GM23338 (cell line): ENCODE measurements around the gene CCDC60. TPM values are rescaled to one million over a fixed set of nuclear protein-coding genes. Genes with fewer than 3 reads are reported as not detected.

ENCODE experiments used
- ATAC-seq: fragments of 200-7000 bp; cut with Tn5 transposase; 3 replicates; pipeline ENCODE4 v1.9.1; 2020
- DNase-seq: peaks from one replicate; pipeline ENCODE4 v3.0.0-alpha.2; 2015; ENCODE audit warnings: low spot score
- H2AFZ ChIP-seq: fragments of 200-600 bp; sonication (generic); 2 replicates; pipeline ENCODE4 v1.8.0; 2016; ENCODE audit warnings: antibody characterized with exemption, mild to moderate bottlenecking, moderate library complexity
- H3F3A ChIP-seq: fragments of 200-600 bp; sonication (generic); replicated peaks from 2 replicates; pipeline ENCODE4 v1.8.0; 2017; ENCODE audit warnings: antibody characterized with exemption, mixed run types, low read depth
- H3K27ac ChIP-seq: fragments of 200-600 bp; sonication (generic); 2 replicates; pipeline ENCODE4 v1.6.1; 2016; ENCODE audit warnings: low read depth
- H3K27me3 ChIP-seq: fragments of 200-600 bp; sonication (generic); 2 replicates; pipeline ENCODE4 v1.8.0; 2016; ENCODE audit warnings: mild to moderate bottlenecking, mixed run types, moderate library complexity; ENCODE audit not compliant: insufficient read depth
- H3K36me3 ChIP-seq: fragments of 200-600 bp; sonication (generic); 2 replicates; pipeline ENCODE4 v1.8.0; 2016; ENCODE audit warnings: mild to moderate bottlenecking; ENCODE audit not compliant: insufficient read depth
- H3K4me1 ChIP-seq: fragments of 200-600 bp; sonication (generic); 2 replicates; pipeline ENCODE4 v1.8.0; 2016; ENCODE audit warnings: mild to moderate bottlenecking, moderate library complexity; ENCODE audit not compliant: insufficient read depth
- H3K4me2 ChIP-seq: fragments of 200-600 bp; sonication (generic); 2 replicates; pipeline ENCODE4 v1.7.1; 2017; ENCODE audit warnings: mixed run types
- H3K4me3 ChIP-seq: fragments of 200-600 bp; sonication (generic); 2 replicates; pipeline ENCODE4 v1.6.1; 2016; ENCODE audit warnings: mixed run types
- H3K79me2 ChIP-seq: fragments of 200-600 bp; sonication (generic); replicated peaks from 2 replicates; pipeline ENCODE4 v1.8.0; 2017; ENCODE audit warnings: mild to moderate bottlenecking; ENCODE audit not compliant: insufficient read depth
- H3K9me2 ChIP-seq: fragments of 200-600 bp; sonication (generic); 2 replicates; pipeline ENCODE4 v1.8.0; 2017; ENCODE audit not compliant: insufficient read depth
- H4K20me1 ChIP-seq: fragments of 200-600 bp; sonication (generic); replicated peaks from 2 replicates; pipeline ENCODE4 v1.8.0; 2017; ENCODE audit warnings: mild to moderate bottlenecking; ENCODE audit not compliant: insufficient read depth
- H3K27ac Mint-ChIP-seq: 2 replicates; pipeline ENCODE4 v1.8.0; 2020; ENCODE audit warnings: inconsistent platforms, mild to moderate bottlenecking, moderate library complexity, mixed read lengths
- H3K27me3 Mint-ChIP-seq: 3 replicates; pipeline ENCODE4 v1.8.0; 2022; ENCODE audit warnings: low read depth, mild to moderate bottlenecking, moderate library complexity, mixed read lengths, inconsistent platforms; ENCODE audit not compliant: insufficient read depth, poor library complexity
- H3K36me3 Mint-ChIP-seq: 3 replicates; pipeline ENCODE4 v1.8.0; 2021; ENCODE audit warnings: low read depth, mild to moderate bottlenecking, inconsistent platforms, moderate library complexity, mixed read lengths
- H3K4me1 Mint-ChIP-seq: 3 replicates; pipeline ENCODE4 v1.8.0; 2020; ENCODE audit warnings: mild to moderate bottlenecking, inconsistent platforms, mixed read lengths
- H3K4me3 Mint-ChIP-seq: 3 replicates; pipeline ENCODE4 v1.8.0; 2021; ENCODE audit warnings: moderate library complexity, mild to moderate bottlenecking, inconsistent platforms, mixed read lengths
- H3K9me3 Mint-ChIP-seq: 3 replicates; pipeline ENCODE4 v1.8.0; 2020; ENCODE audit warnings: moderate library complexity, mild to moderate bottlenecking, inconsistent platforms, mixed read lengths
- CREB1 ChIP-seq: fragments of 250-450 bp; sonication (Bioruptor Pico); IDR thresholded peaks from 2 replicates; pipeline ENCODE4 v1.5.0; 2020; ENCODE audit warnings: low read depth, mild to moderate bottlenecking, moderate library complexity
- CTCF ChIP-seq, 2 experiments: fragments of 200-600 bp in 1 of 2; sonication (generic) in 1 of 2; conservative IDR thresholded peaks; 2 replicates each; pipeline versions ENCODE4 v1.5.1 to v1.6.1; 2016 to 2017; ENCODE audit warnings: antibody characterized with exemption in 2 of 2, low read depth in 2 of 2, mild to moderate bottlenecking in 2 of 2, moderate library complexity in 1 of 2
- ETS1 ChIP-seq: IDR thresholded peaks from 2 replicates; pipeline ENCODE4 v1.6.1; 2016; ENCODE audit warnings: antibody characterized with exemption
- EZH2 ChIP-seq: fragments of 200-600 bp; sonication (generic); IDR thresholded peaks from one replicate; pipeline ENCODE4 v1.8.0; 2017; ENCODE audit warnings: antibody characterized with exemption, mild to moderate bottlenecking, low read depth; ENCODE audit not compliant: unreplicated experiment
- EZH2phosphoT487 ChIP-seq: fragments of 200-600 bp; sonication (generic); IDR thresholded peaks from one replicate; pipeline ENCODE4 v1.8.1; 2018; ENCODE audit warnings: antibody characterized with exemption; ENCODE audit not compliant: unreplicated experiment
- NANOG ChIP-seq: IDR thresholded peaks from 2 replicates; pipeline ENCODE4 v1.6.1; 2016; ENCODE audit warnings: antibody characterized with exemption, borderline replicate concordance
- ZNF114 ChIP-seq: fragments of 250-450 bp; sonication (Bioruptor Pico); IDR thresholded peaks from 2 replicates; pipeline ENCODE4 v1.5.0; 2020; ENCODE audit warnings: mild to moderate bottlenecking, moderate library complexity
- ZNF462 ChIP-seq: fragments of 250-450 bp; sonication (Bioruptor Pico); IDR thresholded peaks from 2 replicates; pipeline ENCODE4 v1.5.0; 2020; ENCODE audit warnings: mild to moderate bottlenecking, moderate library complexity
- polyA plus RNA-seq: library from polyadenylated mRNA; unstranded; fragments of >200 nt; fragmentation: Nextera tagmentation; extraction: Ambion mirVana; gene quantifications from 2 replicates; pipeline ENCODE4 v1.2.1, GENCODE V29; 2016
- total RNA-seq: library from RNA; depleted of rRNA; stranded (reverse); fragments of >200 nt; shearing (Covaris generic); gene quantifications from 2 replicates; pipeline ENCODE4 v1.2.3, GENCODE V29; 2014

CCDC60 gene
- total and polyA plus RNA-seq, 2 experiments from 2014 or later: 0.53 TPM; not detected in 1

- no peak for TF ChIP-seq ETS1
- TF ChIP-seq CREB1 (CRISPR knock-in tag): no peak
- TF ChIP-seq ZNF114 (CRISPR knock-in tag): no peak
These were observed 142.4 kb downstream of the CCDC60 start (continued) for GRCh38 chr12:119476951-119477350.

GRCh38 chr12:119479121-119479561 lies 144.6 kb downstream of the CCDC60 start:
- DNase-seq: no peak

More at GRCh38 chr12:119479121-119479561, 144.6 kb downstream of the CCDC60 start:
- no peaks in the 10 kb centered on the region for H3K36me3 ChIP-seq
- H3K4me2 ChIP-seq: no peak overlapping the region
- H3K79me2 ChIP-seq: no peaks in the 10 kb centered on the region
- peaks cover 3% of the 10 kb centered on the region; the same call in 2 of the 3 replicates for H3K9me3 Mint-ChIP-seq
- no peaks in the 10 kb centered on the region for H3K4me1 ChIP-seq
- H3K36me3 Mint-ChIP-seq: no peaks in the 10 kb centered on the region; the same call in 2 of the 3 replicates
- no peak overlapping the region for H3K27ac ChIP-seq
- no peak for ATAC-seq
- H3K4me3 ChIP-seq: no peak overlapping the region
- H3K4me3 Mint-ChIP-seq: no peak overlapping the region
- no peaks in the 10 kb centered on the region for H4K20me1 ChIP-seq
- no peaks in the 10 kb centered on the region for H3F3A ChIP-seq
- H3K27ac Mint-ChIP-seq: no peak overlapping the region
- no peaks in the 10 kb centered on the region; the same call in 1 of the 2 replicates for H3K9me2 ChIP-seq
- H3K27me3 Mint-ChIP-seq: peaks cover 2% of the 10 kb centered on the region
- H2AFZ ChIP-seq: no peak overlapping the region
- no peaks in the 10 kb centered on the region; the same call in 2 of the 3 replicates for H3K4me1 Mint-ChIP-seq
- TF ChIP-seq ZNF462 (CRISPR knock-in tag) (no peak), CREB1 (CRISPR knock-in tag) (no peak), CTCF (conservative IDR thresholded peaks at IDR 0.05; ENCODE audit: low read depth in 2 of 2) (no peak), EZH2 (no peak), EZH2phosphoT487 (no peak), NANOG (no peak), ETS1 (no peak), ZNF114 (CRISPR knock-in tag) (no peak)
- H3K27me3 ChIP-seq: no peaks in the 10 kb centered on the region
